NCI-H2171 (cell line): ENCODE data around the gene ERC2.

Source experiments
- DNase-seq: peaks from one replicate; lab custom pipeline; 2025; lab: John Stamatoyannopoulos, UW

The ERC2 gene

GRCh38 chr3:55555873-55556618 lies 912.2 kb downstream of the ERC2 start:
- no peak for DNase-seq

- no peak for DNase-seq
Observed at GRCh38 chr3:55554634-55555425, 913.4 kb downstream of the ERC2 start.

GRCh38 chr3:55551644-55552043 lies 916.6 kb downstream of the ERC2 start:
- DNase-seq, result no peak

- DNase-seq, result no peak
Observed at GRCh38 chr3:55549177-55549576, 919.1 kb downstream of the ERC2 start.

- DNase-seq, result no peak
Observed at GRCh38 chr3:55546866-55547669, 921.2 kb downstream of the ERC2 start.

GRCh38 chr3:55545995-55546394 lies 922.3 kb downstream of the ERC2 start:
- DNase-seq, result no peak

GRCh38 chr3:55544219-55544618 lies 924.0 kb downstream of the ERC2 start:
- DNase-seq, result no peak

GRCh38 chr3:55543181-55543614 lies 925.1 kb downstream of the ERC2 start:
- DNase-seq, result no peak

- no peak for DNase-seq
Observed at GRCh38 chr3:55541456-55541855, 926.8 kb downstream of the ERC2 start.

GRCh38 chr3:55541016-55541415 lies 927.3 kb downstream of the ERC2 start:
- DNase-seq, result no peak

- DNase-seq, result no peak
Observed at GRCh38 chr3:55540579-55540978, 927.7 kb downstream of the ERC2 start.

- DNase-seq, result no peak
Observed at GRCh38 chr3:55538158-55538557, 930.1 kb downstream of the ERC2 start.

- DNase-seq, result no peak
Observed at GRCh38 chr3:55537563-55537962, 930.7 kb downstream of the ERC2 start.

- DNase-seq, result no peak
Observed at GRCh38 chr3:55537129-55537528, 931.1 kb downstream of the ERC2 start.

GRCh38 chr3:55534876-55535275 lies 933.4 kb downstream of the ERC2 start:
- no peak for DNase-seq

- no peak for DNase-seq
Observed at GRCh38 chr3:55532806-55533205, 935.5 kb downstream of the ERC2 start.

GRCh38 chr3:55531321-55531720 lies 936.9 kb downstream of the ERC2 start:
- no peak for DNase-seq

- DNase-seq, result no peak
Observed at GRCh38 chr3:55527361-55527760, 940.9 kb downstream of the ERC2 start.

GRCh38 chr3:55526332-55527030 lies 941.8 kb downstream of the ERC2 start:
- DNase-seq, result no peak

- DNase-seq, result no peak
Observed at GRCh38 chr3:55525436-55525835, 942.8 kb downstream of the ERC2 start.

GRCh38 chr3:55524565-55525244 lies 943.6 kb downstream of the ERC2 start:
- no peak for DNase-seq
